Measurements from ENCODE around the gene CCDC34.

The CCDC34 gene

DNA sequence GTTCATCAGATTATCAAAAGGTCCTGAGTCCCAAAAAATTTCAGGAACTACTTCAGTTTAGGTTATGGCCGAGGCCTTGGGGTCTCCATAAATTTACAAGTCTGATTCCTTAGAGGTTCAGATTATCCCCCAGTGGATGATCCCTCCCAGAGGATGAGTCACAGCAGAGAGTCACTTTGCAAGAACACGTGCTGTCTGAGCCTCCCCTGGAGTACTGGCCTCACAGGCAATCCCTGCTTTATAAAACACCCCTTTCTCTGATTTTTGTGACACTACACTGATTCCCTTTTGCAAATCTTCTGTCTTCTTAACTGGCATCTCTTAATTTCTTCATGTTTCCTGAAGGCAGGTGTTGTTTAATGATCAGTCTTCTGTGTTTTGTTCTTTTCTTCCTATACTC, 45.3 kb downstream of the CCDC34 start:
- H3K9ac ChIP-seq (ENCODE audit: low read depth, low read length, poor library complexity, severe bottlenecking) = no peak overlapping the region
- no peak overlapping the region for H3K4me2 ChIP-seq (ENCODE audit: low read depth, low read length, poor library complexity, severe bottlenecking)
- TF ChIP-seq EZH2phosphoT487 (IDR thresholded peaks at IDR 0.05; ENCODE audit: borderline replicate concordance) = no peak
- TF ChIP-seq, protein P1, sequence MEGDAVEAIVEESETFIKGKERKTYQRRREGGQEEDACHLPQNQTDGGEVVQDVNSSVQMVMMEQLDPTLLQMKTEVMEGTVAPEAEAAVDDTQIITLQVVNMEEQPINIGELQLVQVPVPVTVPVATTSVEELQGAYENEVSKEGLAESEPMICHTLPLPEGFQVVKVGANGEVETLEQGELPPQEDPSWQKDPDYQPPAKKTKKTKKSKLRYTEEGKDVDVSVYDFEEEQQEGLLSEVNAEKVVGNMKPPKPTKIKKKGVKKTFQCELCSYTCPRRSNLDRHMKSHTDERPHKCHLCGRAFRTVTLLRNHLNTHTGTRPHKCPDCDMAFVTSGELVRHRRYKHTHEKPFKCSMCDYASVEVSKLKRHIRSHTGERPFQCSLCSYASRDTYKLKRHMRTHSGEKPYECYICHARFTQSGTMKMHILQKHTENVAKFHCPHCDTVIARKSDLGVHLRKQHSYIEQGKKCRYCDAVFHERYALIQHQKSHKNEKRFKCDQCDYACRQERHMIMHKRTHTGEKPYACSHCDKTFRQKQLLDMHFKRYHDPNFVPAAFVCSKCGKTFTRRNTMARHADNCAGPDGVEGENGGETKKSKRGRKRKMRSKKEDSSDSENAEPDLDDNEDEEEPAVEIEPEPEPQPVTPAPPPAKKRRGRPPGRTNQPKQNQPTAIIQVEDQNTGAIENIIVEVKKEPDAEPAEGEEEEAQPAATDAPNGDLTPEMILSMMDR (conservative IDR thresholded peaks at IDR 0.05; ENCODE audit: low read length) = no peak
- H3K4me3 ChIP-seq (ENCODE audit: low read length, poor library complexity, severe bottlenecking) = no peak overlapping the region
- H3K79me2 ChIP-seq (ENCODE audit: insufficient read depth, low read length) = no peaks in the 10 kb centered on the region
- no peaks in the 10 kb centered on the region for H3K36me3 ChIP-seq (ENCODE audit: insufficient read depth, low read length)
- H3K9me3 ChIP-seq (ENCODE audit: insufficient read depth, low read depth, low read length) = no peaks in the 10 kb centered on the region
- no peak overlapping the region for H2AFZ ChIP-seq (ENCODE audit: low read length)
- H3K27me3 ChIP-seq (ENCODE audit: insufficient read depth, low read length, poor library complexity, severe bottlenecking) = no peaks in the 10 kb centered on the region
- H4K20me1 ChIP-seq (ENCODE audit: insufficient read depth, low read length, poor library complexity, severe bottlenecking) = no peaks in the 10 kb centered on the region
- H3K9me2 ChIP-seq (replicated peaks; ENCODE audit: low read depth, low read length) = no peaks in the 10 kb centered on the region
- no peaks in the 10 kb centered on the region for H3K4me1 ChIP-seq (ENCODE audit: insufficient read depth, low read length, poor library complexity, severe bottlenecking)
- no peaks in the 10 kb centered on the region for H3F3A ChIP-seq (ENCODE audit: low read depth)

GRCh38 chr11:27315836-27316235, 47.2 kb downstream of the CCDC34 start:
- no peaks in the 10 kb centered on the region for H4K20me1 ChIP-seq (ENCODE audit: insufficient read depth, low read length, poor library complexity, severe bottlenecking)
- TF ChIP-seq EZH2phosphoT487 (IDR thresholded peaks at IDR 0.05; ENCODE audit: borderline replicate concordance) = no peak
- TF ChIP-seq, protein P1 (conservative IDR thresholded peaks at IDR 0.05; ENCODE audit: low read length) = no peak
- no peak overlapping the region for H3K4me3 ChIP-seq (ENCODE audit: low read length, poor library complexity, severe bottlenecking)
- H3K79me2 ChIP-seq (ENCODE audit: insufficient read depth, low read length) = no peaks in the 10 kb centered on the region
- no peaks in the 10 kb centered on the region for H3K9me2 ChIP-seq (replicated peaks; ENCODE audit: low read depth, low read length)
- no peaks in the 10 kb centered on the region for H3K9me3 ChIP-seq (ENCODE audit: insufficient read depth, low read depth, low read length)
- no peaks in the 10 kb centered on the region for H3F3A ChIP-seq (ENCODE audit: low read depth)
- no peak overlapping the region for H3K9ac ChIP-seq (ENCODE audit: low read depth, low read length, poor library complexity, severe bottlenecking)
- H3K4me1 ChIP-seq (ENCODE audit: insufficient read depth, low read length, poor library complexity, severe bottlenecking) = no peaks in the 10 kb centered on the region
- no peak overlapping the region for H2AFZ ChIP-seq (ENCODE audit: low read length)
- no peaks in the 10 kb centered on the region for H3K27me3 ChIP-seq (ENCODE audit: insufficient read depth, low read length, poor library complexity, severe bottlenecking)
- H3K4me2 ChIP-seq (ENCODE audit: low read depth, low read length, poor library complexity, severe bottlenecking) = no peak overlapping the region
- no peaks in the 10 kb centered on the region for H3K36me3 ChIP-seq (ENCODE audit: insufficient read depth, low read length)

DNA sequence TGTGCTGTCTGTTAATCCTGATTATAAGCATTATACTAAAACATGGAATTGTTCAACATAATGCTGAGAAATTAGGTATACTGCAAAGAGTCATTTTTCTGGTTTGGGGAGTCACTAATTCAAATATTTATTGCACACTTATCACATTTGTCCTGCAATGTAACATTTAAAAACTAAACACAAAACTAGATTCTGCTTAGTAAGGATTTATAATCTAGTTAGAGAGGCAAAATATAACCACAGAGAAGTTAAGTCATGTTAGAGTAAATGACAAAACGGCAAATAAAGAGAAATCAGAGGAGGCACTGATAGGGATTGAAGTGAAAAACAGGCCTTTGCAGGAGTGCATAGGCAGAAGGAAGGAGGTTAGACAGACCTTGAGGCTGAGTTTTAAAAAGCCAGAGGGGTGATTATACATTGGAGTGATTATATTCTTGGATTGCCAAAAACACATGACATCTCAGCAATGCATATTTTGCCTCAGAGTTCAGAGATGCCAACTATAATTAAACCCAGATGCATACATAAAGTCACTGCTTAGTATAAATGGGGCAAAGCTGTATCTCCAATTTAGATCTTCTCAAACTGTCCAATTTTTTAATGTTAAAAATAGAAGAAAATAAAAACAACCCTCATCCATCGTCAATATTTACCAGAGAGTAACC, 49.7 kb downstream of the CCDC34 start:
- Histone ChIP-seq H3K79me2 (ENCODE audit: insufficient read depth, low read length) (no peaks in the 10 kb centered on the region), H3K36me3 (ENCODE audit: insufficient read depth, low read length) (no peaks in the 10 kb centered on the region), H3K9me3 (ENCODE audit: insufficient read depth, low read depth, low read length) (no peaks in the 10 kb centered on the region), H3K9ac (ENCODE audit: low read depth, low read length, poor library complexity, severe bottlenecking) (no peak overlapping the region), H3F3A (ENCODE audit: low read depth) (no peaks in the 10 kb centered on the region), H4K20me1 (ENCODE audit: insufficient read depth, low read length, poor library complexity, severe bottlenecking) (no peaks in the 10 kb centered on the region), H3K9me2 (replicated peaks; ENCODE audit: low read depth, low read length) (no peaks in the 10 kb centered on the region), H2AFZ (ENCODE audit: low read length) (no peak overlapping the region), H3K4me3 (ENCODE audit: low read length, poor library complexity, severe bottlenecking) (no peak overlapping the region), H3K4me1 (ENCODE audit: insufficient read depth, low read length, poor library complexity, severe bottlenecking) (no peaks in the 10 kb centered on the region), H3K4me2 (ENCODE audit: low read depth, low read length, poor library complexity, severe bottlenecking) (no peak overlapping the region), H3K27me3 (ENCODE audit: insufficient read depth, low read length, poor library complexity, severe bottlenecking) (no peaks in the 10 kb centered on the region)
- no peak for TF ChIP-seq EZH2phosphoT487 (IDR thresholded peaks at IDR 0.05; ENCODE audit: borderline replicate concordance)
- TF ChIP-seq, protein P1 (conservative IDR thresholded peaks at IDR 0.05; ENCODE audit: low read length) = no peak
